Loucy (cell line): ENCODE results near the gene NINL.
A peak's percentile ranks its signal among the peaks of the same experiment; 100 is the strongest.

Experiments used
- EZH2phosphoT487 ChIP-seq: fragments of 200-600 bp; IDR thresholded peaks from 2 replicates; pipeline ENCODE4 v1.6.1; 2018; ENCODE audit warnings: antibody characterized with exemption, mild to moderate bottlenecking, moderate library complexity, borderline replicate concordance
- TF ChIP-seq, protein P1 (sequence below): fragments of 200-600 bp; sonication (generic); conservative IDR thresholded peaks from 2 replicates; pipeline ENCODE4 v1.5.1; 2014; ENCODE audit warnings: mild to moderate bottlenecking, antibody characterized with exemption, low read length

DNA sequence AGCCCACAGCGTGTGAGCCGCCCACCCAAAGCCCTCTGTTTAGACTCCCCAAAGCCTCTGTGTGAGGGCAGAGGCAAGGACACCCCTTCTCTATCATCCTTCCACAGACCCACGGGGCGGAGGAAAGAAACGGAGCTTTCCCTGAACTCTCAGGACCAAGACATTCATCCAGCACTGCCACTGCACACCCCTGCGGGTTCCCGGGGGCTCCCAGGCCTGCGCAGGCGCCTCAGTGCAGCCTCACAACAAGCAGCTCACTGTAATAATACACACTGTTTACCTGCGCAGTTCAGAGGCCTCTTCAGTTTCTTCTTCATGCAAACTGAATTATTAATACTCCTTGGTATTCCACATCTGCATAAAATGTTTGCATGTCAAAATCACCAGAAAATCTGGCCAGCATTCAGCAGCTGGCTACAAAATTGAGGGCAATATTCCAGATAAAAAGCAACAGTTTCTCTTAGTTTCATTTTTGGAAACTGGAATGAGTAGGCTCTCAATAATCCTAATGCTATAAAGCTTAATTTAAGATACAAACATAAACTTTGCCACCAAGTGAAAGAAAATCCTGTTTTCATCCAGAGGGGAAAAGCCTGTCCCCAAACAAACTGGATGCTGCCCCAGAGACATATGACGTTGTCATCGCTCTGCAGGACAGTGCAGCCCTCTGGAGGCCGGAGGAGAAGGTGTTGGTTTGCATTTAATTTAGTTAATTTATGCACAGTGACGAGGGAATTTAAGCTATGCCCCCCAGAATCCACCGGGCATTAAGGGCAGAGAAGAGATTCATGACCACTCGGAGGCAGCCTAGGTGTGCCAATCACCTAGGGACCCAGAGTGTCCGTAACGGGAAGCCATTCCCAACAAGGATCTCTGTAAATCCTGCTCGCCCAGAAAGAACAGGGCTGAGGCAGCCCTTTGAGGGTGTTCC lies 45.3 kb downstream of the NINL start:
- TF ChIP-seq, protein P1, sequence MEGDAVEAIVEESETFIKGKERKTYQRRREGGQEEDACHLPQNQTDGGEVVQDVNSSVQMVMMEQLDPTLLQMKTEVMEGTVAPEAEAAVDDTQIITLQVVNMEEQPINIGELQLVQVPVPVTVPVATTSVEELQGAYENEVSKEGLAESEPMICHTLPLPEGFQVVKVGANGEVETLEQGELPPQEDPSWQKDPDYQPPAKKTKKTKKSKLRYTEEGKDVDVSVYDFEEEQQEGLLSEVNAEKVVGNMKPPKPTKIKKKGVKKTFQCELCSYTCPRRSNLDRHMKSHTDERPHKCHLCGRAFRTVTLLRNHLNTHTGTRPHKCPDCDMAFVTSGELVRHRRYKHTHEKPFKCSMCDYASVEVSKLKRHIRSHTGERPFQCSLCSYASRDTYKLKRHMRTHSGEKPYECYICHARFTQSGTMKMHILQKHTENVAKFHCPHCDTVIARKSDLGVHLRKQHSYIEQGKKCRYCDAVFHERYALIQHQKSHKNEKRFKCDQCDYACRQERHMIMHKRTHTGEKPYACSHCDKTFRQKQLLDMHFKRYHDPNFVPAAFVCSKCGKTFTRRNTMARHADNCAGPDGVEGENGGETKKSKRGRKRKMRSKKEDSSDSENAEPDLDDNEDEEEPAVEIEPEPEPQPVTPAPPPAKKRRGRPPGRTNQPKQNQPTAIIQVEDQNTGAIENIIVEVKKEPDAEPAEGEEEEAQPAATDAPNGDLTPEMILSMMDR: peak; percentile 41
- no peak for TF ChIP-seq EZH2phosphoT487
